Mesendoderm (in vitro differentiated cells): Measurements from ENCODE around the gene ACER2.
"Not testable (repeated sequence)": the region's sequence is repeated elsewhere in the genome, so short reads cannot be mapped to it uniquely, and the experiment has no call there.

Source experiments
- DNase-seq: peaks from one replicate; pipeline ENCODE4 v3.0.0; 2013
- H2AK5ac ChIP-seq: 2 replicates; pipeline ENCODE4 v1.6.1; 2013; ENCODE audit warnings: low read length, inconsistent platforms
- H2BK120ac ChIP-seq: 2 replicates; pipeline ENCODE4 v1.6.1; 2013; ENCODE audit warnings: low read depth, mild to moderate bottlenecking, low read length, moderate library complexity, mixed read lengths
- H2BK15ac ChIP-seq: replicated peaks from 2 replicates; pipeline ENCODE4 v1.6.1; 2013; ENCODE audit warnings: low read depth, mild to moderate bottlenecking, moderate library complexity
- H2BK5ac ChIP-seq: 2 replicates; pipeline ENCODE4 v1.6.1; 2013; ENCODE audit warnings: low read length, inconsistent platforms
- H3K18ac ChIP-seq: 2 replicates; pipeline ENCODE4 v1.6.1; 2013; ENCODE audit warnings: mild to moderate bottlenecking, low read length, mixed read lengths
- H3K23ac ChIP-seq: one replicate; pipeline ENCODE4 v1.6.1; 2013; ENCODE audit warnings: low read length
- H3K27ac ChIP-seq: 2 replicates; pipeline ENCODE4 v1.5.1; 2013; ENCODE audit warnings: low read depth, mild to moderate bottlenecking, inconsistent platforms, low read length, moderate library complexity
- H3K27me3 ChIP-seq: 2 replicates; pipeline ENCODE4 v1.6.1; 2013; ENCODE audit warnings: low read length, control low read depth, mild to moderate bottlenecking, inconsistent platforms; ENCODE audit not compliant: insufficient read depth, poor library complexity
- H3K36me3 ChIP-seq: 2 replicates; pipeline ENCODE4 v1.6.1; 2013; ENCODE audit warnings: low read length, inconsistent platforms; ENCODE audit not compliant: control insufficient read depth, insufficient read depth
- H3K4ac ChIP-seq: one replicate; pipeline ENCODE4 v1.6.1; 2013; ENCODE audit warnings: low read depth, mild to moderate bottlenecking, low read length, moderate library complexity
- H3K4me1 ChIP-seq: 2 replicates; pipeline ENCODE4 v1.6.1; 2013; ENCODE audit warnings: low read depth, low read length, inconsistent platforms; ENCODE audit not compliant: control insufficient read depth
- H3K4me2 ChIP-seq: 2 replicates; pipeline ENCODE4 v1.6.1; 2013; ENCODE audit warnings: low read length
- H3K4me3 ChIP-seq: 2 replicates; pipeline ENCODE4 v1.5.1; 2013; ENCODE audit warnings: mild to moderate bottlenecking, low read length
- H3K56ac ChIP-seq: one replicate; pipeline ENCODE4 v1.6.1; 2013; ENCODE audit warnings: low read length
- H3K79me1 ChIP-seq: 2 replicates; pipeline ENCODE4 v1.6.1; 2013; ENCODE audit warnings: low read length, inconsistent platforms
- H3K79me2 ChIP-seq: 2 replicates; pipeline ENCODE4 v1.6.1; 2013; ENCODE audit warnings: mild to moderate bottlenecking, low read length; ENCODE audit not compliant: control insufficient read depth, insufficient read depth
- H3K9ac ChIP-seq: 2 replicates; pipeline ENCODE4 v1.6.1; 2013; ENCODE audit warnings: low read length, inconsistent platforms
- H4K5ac ChIP-seq: one replicate; pipeline ENCODE4 v1.6.1; 2013; ENCODE audit warnings: low read length
- H4K8ac ChIP-seq: one replicate; pipeline ENCODE4 v1.6.1; 2013; ENCODE audit warnings: low read depth, mild to moderate bottlenecking, control low read depth, low read length, moderate library complexity
- WGBS: extraction: QIAGEN DNeasy Blood & Tissue Kit; methylation state at CpG from one replicate; pipeline ENCODE4 v1.1.7; 2013; ENCODE audit warnings: low lambda C conversion rate, missing lambda C conversion rate; ENCODE audit not compliant: insufficient coverage; ENCODE audit errors: extremely low coverage; 5-methylcytosine and 5-hydroxymethylcytosine counted together

The ACER2 gene

DNA sequence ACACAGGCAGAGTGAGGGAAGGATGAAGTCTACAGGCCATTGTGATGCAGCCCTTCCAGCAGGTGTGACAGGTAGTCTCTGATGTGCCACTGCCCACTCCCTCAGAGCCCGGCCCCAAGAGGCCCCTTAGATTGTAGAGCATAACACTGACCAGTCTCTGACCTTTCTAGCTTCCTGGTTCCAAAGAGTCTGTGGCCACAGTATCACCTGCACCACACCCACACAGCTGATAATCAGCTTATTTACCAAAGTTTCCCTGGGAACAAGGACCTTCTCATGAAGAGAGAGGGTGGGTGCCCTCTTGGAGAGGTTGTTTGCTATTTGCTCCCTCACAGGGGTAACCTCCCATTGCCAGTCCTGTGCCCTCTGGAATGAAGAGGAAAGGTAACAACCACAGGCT lies 11.0 kb upstream of the ACER2 start:
- no peak overlapping the region for H4K8ac ChIP-seq
- H2BK15ac ChIP-seq = no peak overlapping the region
- H3K18ac ChIP-seq = no peak overlapping the region
- H3K4me3 ChIP-seq = no peak overlapping the region
- H3K27me3 ChIP-seq = no peaks in the 10 kb centered on the region
- H2BK120ac ChIP-seq = no peak overlapping the region
- no peak overlapping the region for H3K23ac ChIP-seq
- H3K27ac ChIP-seq = no peak overlapping the region
- H3K4me1 ChIP-seq = no peaks in the 10 kb centered on the region
- no peaks in the 10 kb centered on the region for H3K79me2 ChIP-seq
- no peak overlapping the region for H2BK5ac ChIP-seq
- no peaks in the 10 kb centered on the region for H3K79me1 ChIP-seq
- no peak overlapping the region for H3K9ac ChIP-seq
- DNase-seq = no peak
- H3K36me3 ChIP-seq = no peaks in the 10 kb centered on the region
- H2AK5ac ChIP-seq = no peak overlapping the region
- H4K5ac ChIP-seq = no peak overlapping the region
- H3K56ac ChIP-seq = no peak overlapping the region
- WGBS = no CpG with 5 or more reads among the region's 1 CpG
- no peak overlapping the region for H3K4ac ChIP-seq
- no peak overlapping the region for H3K4me2 ChIP-seq

GRCh38 chr9:19403231-19403630 lies 5.6 kb upstream of the ACER2 start:
- H2BK120ac ChIP-seq, H3K4me2 ChIP-seq, H3K9ac ChIP-seq, H3K23ac ChIP-seq, H3K27ac ChIP-seq, H3K4me1 ChIP-seq, H3K4ac ChIP-seq, H2AK5ac ChIP-seq, H2BK15ac ChIP-seq, H2BK5ac ChIP-seq, H3K56ac ChIP-seq, H4K8ac ChIP-seq, H3K18ac ChIP-seq, H3K79me2 ChIP-seq, H3K79me1 ChIP-seq, H4K5ac ChIP-seq, H3K36me3 ChIP-seq, DNase-seq, H3K4me3 ChIP-seq, H3K27me3 ChIP-seq: not testable (repeated sequence)
- no CpG with 5 or more reads among the region's 4 CpGs for WGBS

DNA sequence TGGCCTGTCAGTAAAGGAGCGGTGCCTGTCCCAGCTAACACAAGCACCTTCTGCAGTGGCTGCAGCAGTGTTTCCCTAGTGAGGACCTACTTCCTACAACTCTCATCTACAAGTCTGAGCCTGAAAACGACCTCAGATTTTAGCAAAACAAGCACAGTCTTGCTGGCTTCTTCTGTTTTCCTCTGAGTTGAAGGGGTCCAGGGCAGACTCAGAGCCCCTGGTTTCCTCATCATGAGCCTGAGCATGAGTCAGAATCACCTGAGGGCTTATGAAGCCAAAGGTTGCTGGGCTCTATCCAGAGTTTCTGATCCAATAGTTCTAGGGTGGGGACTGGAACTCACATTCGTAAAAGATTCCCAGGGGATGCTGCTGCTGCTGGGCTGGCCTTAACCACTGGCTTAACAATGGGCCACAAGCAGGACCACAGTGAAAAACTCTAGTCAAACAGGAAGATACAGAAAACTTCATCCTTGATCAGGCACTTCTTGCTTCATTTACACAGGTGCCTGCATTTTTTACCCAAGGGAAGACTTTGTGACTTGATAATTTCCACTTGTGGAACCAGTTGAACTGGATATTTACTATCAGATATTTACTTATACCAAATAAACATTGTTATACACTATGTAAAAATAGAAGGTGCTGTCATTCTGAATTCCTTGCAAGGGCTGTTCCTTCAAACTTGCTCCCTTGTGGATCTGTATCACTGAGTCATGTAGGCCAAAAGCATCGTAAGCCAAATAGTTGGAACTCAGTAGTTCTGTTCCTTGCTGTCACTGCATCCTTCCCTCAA lies 4.3 kb upstream of the ACER2 start:
- Histone ChIP-seq H3K4me1 (no peaks in the 10 kb centered on the region), H3K4ac (no peak overlapping the region), H3K4me3 (no peak overlapping the region), H3K36me3 (no peaks in the 10 kb centered on the region), H3K79me2 (no peaks in the 10 kb centered on the region), H4K5ac (no peak overlapping the region), H2BK15ac (no peak overlapping the region), H2BK120ac (no peak overlapping the region), H3K18ac (no peak overlapping the region), H3K23ac (no peak overlapping the region), H3K27me3 (no peaks in the 10 kb centered on the region), H2BK5ac (no peak overlapping the region), H3K27ac (no peak overlapping the region), H3K56ac (no peak overlapping the region), H3K4me2 (no peak overlapping the region), H4K8ac (no peak overlapping the region), H2AK5ac (no peak overlapping the region), H3K9ac (no peak overlapping the region), H3K79me1 (no peaks in the 10 kb centered on the region)
- no peak for DNase-seq
- no CpG with 5 or more reads among the region's 4 CpGs for WGBS

GRCh38 chr9:19405771-19406170 lies 3.0 kb upstream of the ACER2 start:
- no peak overlapping the region for H3K56ac ChIP-seq
- H3K36me3 ChIP-seq = no peaks in the 10 kb centered on the region
- no peaks in the 10 kb centered on the region for H3K27me3 ChIP-seq
- no peak overlapping the region for H3K23ac ChIP-seq
- H3K4me1 ChIP-seq = peaks cover 5% of the 10 kb centered on the region
- H2BK120ac ChIP-seq = no peak overlapping the region
- no peaks in the 10 kb centered on the region for H3K79me1 ChIP-seq
- H2AK5ac ChIP-seq = no peak overlapping the region
- no peak overlapping the region for H3K4me2 ChIP-seq
- no peak overlapping the region for H4K8ac ChIP-seq
- no peak overlapping the region for H3K9ac ChIP-seq
- no peak overlapping the region for H3K4ac ChIP-seq
- H2BK15ac ChIP-seq = no peak overlapping the region
- no peak overlapping the region for H3K18ac ChIP-seq
- H2BK5ac ChIP-seq = no peak overlapping the region
- H3K4me3 ChIP-seq = no peak overlapping the region
- H3K27ac ChIP-seq = no peak overlapping the region
- H3K79me2 ChIP-seq = no peaks in the 10 kb centered on the region
- no peak for DNase-seq
- H4K5ac ChIP-seq = no peak overlapping the region
- WGBS = no CpG with 5 or more reads among the region's 1 CpG

DNA sequence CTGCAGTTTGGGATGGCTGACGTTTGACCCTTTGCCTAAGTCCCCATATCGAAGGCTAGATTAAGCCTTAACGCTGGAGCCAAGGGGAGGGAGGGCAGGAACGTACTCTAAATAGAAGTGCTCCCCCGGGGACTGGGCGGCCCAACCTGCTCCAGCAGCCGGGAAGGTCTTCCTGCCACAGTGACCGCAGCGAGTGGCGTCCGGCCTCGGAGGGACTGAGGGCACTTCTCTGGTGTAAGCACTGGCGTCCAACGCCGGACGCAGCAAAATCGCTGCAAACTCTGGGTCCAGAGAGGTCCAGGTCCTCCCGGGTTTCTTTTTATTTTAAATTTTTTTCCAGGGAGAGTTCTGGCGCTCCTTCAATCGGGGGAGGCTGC lies 505 bp upstream of the ACER2 start:
- Histone ChIP-seq H3K56ac (peak overlapping the region; percentile 87), H3K36me3 (no peaks in the 10 kb centered on the region), H2AK5ac (no peak overlapping the region), H3K4me1 (peaks cover 5% of the 10 kb centered on the region), H3K79me1 (no peaks in the 10 kb centered on the region), H2BK5ac (no peak overlapping the region), H3K27ac (no peak overlapping the region), H3K4me2 (peak overlapping the region; percentile 78), H3K18ac (no peak overlapping the region), H2BK15ac (no peak overlapping the region), H4K8ac (no peak overlapping the region), H3K4me3 (peak overlapping the region; percentile 37), H2BK120ac (no peak overlapping the region), H3K4ac (no peak overlapping the region), H3K79me2 (no peaks in the 10 kb centered on the region), H3K9ac (peak overlapping the region; percentile 64), H4K5ac (no peak overlapping the region), H3K23ac (no peak overlapping the region), H3K27me3 (no peaks in the 10 kb centered on the region)
- peak; percentile 34 for DNase-seq
- no CpG with 5 or more reads among the region's 20 CpGs for WGBS
